Hepatocyte (in vitro differentiated cells): ENCODE measurements around the gene PPP1R2C.

ENCODE experiments used
- EZH2 ChIP-seq: fragments of 200-600 bp; sonication (generic); IDR thresholded peaks from 2 replicates; pipeline ENCODE4 v1.6.1; 2016; ENCODE audit warnings: antibody characterized with exemption, mild to moderate bottlenecking, borderline replicate concordance
- TF ChIP-seq, protein P1 (sequence below): fragments of 200-600 bp; sonication (generic); IDR thresholded peaks from 2 replicates; pipeline ENCODE4 v1.5.1; 2016; ENCODE audit warnings: antibody characterized with exemption, mild to moderate bottlenecking; ENCODE audit not compliant: poor library complexity

DNA sequence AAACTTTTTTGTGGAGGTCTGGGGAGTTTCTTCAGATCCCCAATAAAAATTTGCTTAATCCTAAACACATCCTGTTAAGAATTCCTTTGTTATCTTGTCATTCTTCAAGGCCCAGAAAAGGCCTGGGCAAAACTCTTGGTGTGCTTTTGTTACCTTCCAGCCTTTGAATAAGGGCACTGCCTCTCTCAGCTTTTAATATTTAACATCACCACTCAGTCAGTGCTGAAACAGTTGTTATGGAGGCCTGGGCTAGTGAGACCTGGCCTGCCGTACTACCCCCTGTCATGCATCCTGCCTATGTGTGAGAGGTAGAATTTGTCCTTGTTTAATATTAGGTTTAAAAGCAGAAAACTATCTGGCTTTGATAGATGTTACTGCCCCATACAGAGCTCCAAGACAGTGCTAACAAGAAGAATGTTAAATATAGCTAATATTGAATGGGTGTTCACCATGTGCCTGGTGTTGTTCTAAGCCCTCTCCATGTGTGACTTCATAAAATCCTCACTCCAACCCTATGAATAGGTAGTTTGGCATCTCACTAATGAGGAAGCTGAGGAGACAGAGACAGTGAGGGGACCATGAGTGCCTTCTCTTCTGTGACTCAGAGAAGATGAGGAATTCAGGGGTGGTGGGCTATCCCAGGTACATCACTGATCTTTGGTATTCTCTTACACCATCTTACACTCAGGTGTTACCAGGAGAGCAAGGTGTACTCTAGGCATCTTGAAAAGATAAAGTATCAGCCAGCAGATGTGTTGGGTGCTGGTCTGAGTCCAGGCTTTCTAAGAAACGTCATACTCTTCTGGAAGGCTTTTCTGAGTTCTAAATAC lies 6.2 kb downstream of the PPP1R2C start:
- TF ChIP-seq, protein P1, sequence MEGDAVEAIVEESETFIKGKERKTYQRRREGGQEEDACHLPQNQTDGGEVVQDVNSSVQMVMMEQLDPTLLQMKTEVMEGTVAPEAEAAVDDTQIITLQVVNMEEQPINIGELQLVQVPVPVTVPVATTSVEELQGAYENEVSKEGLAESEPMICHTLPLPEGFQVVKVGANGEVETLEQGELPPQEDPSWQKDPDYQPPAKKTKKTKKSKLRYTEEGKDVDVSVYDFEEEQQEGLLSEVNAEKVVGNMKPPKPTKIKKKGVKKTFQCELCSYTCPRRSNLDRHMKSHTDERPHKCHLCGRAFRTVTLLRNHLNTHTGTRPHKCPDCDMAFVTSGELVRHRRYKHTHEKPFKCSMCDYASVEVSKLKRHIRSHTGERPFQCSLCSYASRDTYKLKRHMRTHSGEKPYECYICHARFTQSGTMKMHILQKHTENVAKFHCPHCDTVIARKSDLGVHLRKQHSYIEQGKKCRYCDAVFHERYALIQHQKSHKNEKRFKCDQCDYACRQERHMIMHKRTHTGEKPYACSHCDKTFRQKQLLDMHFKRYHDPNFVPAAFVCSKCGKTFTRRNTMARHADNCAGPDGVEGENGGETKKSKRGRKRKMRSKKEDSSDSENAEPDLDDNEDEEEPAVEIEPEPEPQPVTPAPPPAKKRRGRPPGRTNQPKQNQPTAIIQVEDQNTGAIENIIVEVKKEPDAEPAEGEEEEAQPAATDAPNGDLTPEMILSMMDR, result no peak
- no peak for TF ChIP-seq EZH2
